CD8-positive, alpha-beta memory T cell (primary cell): ENCODE results near the gene SEMA6A. TPM values are rescaled to one million over a fixed set of nuclear protein-coding genes. Genes with fewer than 3 reads are reported as not detected.

Source experiments
- CTCF ChIA-PET: fragments of 350-600 bp; sonication (Branson Sonifier 250); formaldehyde crosslinking; loops from one replicate; lab custom pipeline; 2021; ENCODE audit warnings: antibody characterized with exemption; lab: Charles Lee
- POLR2A ChIA-PET: fragments of 350-600 bp; sonication (Branson Sonifier 250); formaldehyde crosslinking; loops from one replicate; lab custom pipeline; 2021; ENCODE audit warnings: antibody characterized with exemption; lab: Charles Lee
- DNase-seq, 5 donors: peaks; one replicate each; pipeline versions ENCODE4 v3.0.0 to v3.0.0-alpha.2; 2020 to 2022; ENCODE audit warnings: mixed read lengths in 1 of 5
- H3K27ac ChIP-seq: one replicate; pipeline ENCODE4 v1.7.0; 2013; ENCODE audit warnings: low read depth, mild to moderate bottlenecking, low read length, moderate library complexity
- H3K27me3 ChIP-seq: 2 replicates; pipeline ENCODE4 v1.7.0; 2013; ENCODE audit warnings: low read length, mild to moderate bottlenecking; ENCODE audit not compliant: insufficient read depth, poor library complexity, severe bottlenecking
- H3K36me3 ChIP-seq: 2 replicates; pipeline ENCODE4 v1.7.0; 2013; ENCODE audit warnings: mild to moderate bottlenecking, low read length, moderate library complexity; ENCODE audit not compliant: insufficient read depth
- H3K4me1 ChIP-seq: 2 replicates; pipeline ENCODE4 v1.7.0; 2013; ENCODE audit warnings: mild to moderate bottlenecking, low read length, moderate library complexity; ENCODE audit not compliant: insufficient read depth
- H3K4me3 ChIP-seq: 2 replicates; pipeline ENCODE4 v1.7.0; 2013; ENCODE audit warnings: mild to moderate bottlenecking, low read length
- H3K9me3 ChIP-seq: 2 replicates; pipeline ENCODE4 v1.7.0; 2013; ENCODE audit warnings: mild to moderate bottlenecking, low read length
- H3K27ac Mint-ChIP-seq, 8 donors: one replicate each; pipeline ENCODE4 v1.8.0; 2020 to 2021; ENCODE audit warnings: mixed read lengths in 8 of 8, mild to moderate bottlenecking in 6 of 8, inconsistent platforms in 3 of 8, moderate library complexity in 3 of 8
- H3K27me3 Mint-ChIP-seq, 2 donors: one replicate each; pipeline ENCODE4 v1.8.0; 2020 to 2021; ENCODE audit warnings: mixed read lengths in 2 of 2, mild to moderate bottlenecking in 1 of 2, moderate library complexity in 1 of 2
- H3K36me3 Mint-ChIP-seq, 3 donors: one replicate each; pipeline ENCODE4 v1.8.0; 2020 to 2021; ENCODE audit warnings: mixed read lengths in 3 of 3, inconsistent platforms in 1 of 3, mild to moderate bottlenecking in 1 of 3
- H3K4me1 Mint-ChIP-seq, 3 donors: one replicate each; pipeline ENCODE4 v1.8.0; 2020 to 2021; ENCODE audit warnings: mixed read lengths in 3 of 3, inconsistent platforms in 1 of 3, mild to moderate bottlenecking in 1 of 3
- H3K4me3 Mint-ChIP-seq, 7 donors: one replicate each; pipeline ENCODE4 v1.8.0; 2020 to 2021; ENCODE audit warnings: mixed read lengths in 7 of 7, mild to moderate bottlenecking in 6 of 7, moderate library complexity in 4 of 7, inconsistent platforms in 2 of 7
- H3K9me3 Mint-ChIP-seq, 5 donors: one replicate each; pipeline ENCODE4 v1.8.0; 2020 to 2022; ENCODE audit warnings: mixed read lengths in 5 of 5, mild to moderate bottlenecking in 3 of 5, moderate library complexity in 2 of 5, inconsistent platforms in 1 of 5
- polyA plus RNA-seq: library from polyadenylated mRNA; unstranded; fragments of 300-500 nt; fragmentation: Illumina TruSeq; gene quantifications from one replicate; pipeline ENCODE4 v1.2.3, GENCODE V29; 2021
- total RNA-seq, 2 experiments: library from RNA; stranded (reverse); gene quantifications; one replicate each; pipeline ENCODE4 v1.2.3, GENCODE V29; 2021

Gene SEMA6A
- total and polyA plus RNA-seq, 3 experiments from 2014 or later: 0.49 TPM; not detected in 2

DNA sequence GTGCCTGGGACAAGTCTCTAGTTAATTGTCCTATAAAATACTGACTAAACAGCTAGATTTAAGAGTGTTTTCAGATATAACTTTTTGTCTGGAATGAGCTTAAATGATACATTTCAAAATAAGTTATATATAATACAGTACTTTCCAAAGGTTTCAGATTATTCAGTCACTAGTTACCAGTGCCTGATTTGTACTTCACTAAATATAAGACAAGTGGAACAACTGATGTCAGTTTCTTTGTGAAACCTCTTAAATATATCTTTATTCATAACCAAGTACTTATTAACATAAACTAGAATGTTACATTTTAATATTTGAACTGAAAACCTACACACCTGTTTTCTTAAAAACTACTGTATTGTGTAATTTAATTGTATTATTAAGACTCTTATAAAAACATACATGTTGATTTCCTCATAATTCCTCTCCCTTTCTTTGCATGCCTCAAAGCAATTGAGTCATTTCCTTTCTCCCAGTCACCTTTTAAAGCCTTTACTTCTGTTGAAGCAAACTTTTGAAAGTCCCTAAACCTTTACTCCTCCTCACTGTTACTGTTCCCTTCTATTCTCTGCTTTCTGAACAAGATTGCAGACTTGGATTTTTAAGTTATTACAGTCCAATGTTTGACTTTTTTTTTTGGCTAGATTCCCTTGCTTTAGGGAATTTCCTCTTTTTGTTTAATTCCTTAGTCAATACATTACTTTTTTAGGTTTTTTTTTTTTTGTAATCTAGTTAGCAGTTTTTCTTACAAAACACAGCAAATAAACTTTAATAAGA, 8.7 kb upstream of the SEMA6A start:
- DNase-seq: no peak
- POLR2A ChIA-PET: no interaction called here
- Histone ChIP-seq H3K4me1 (no peaks in the 10 kb centered on the region), H3K9me3 (no peaks in the 10 kb centered on the region), H3K27ac (no peak overlapping the region), H3K27me3 (no peaks in the 10 kb centered on the region), H3K36me3 (no peaks in the 10 kb centered on the region), H3K4me3 (no peak overlapping the region)
- H3K36me3 Mint-ChIP-seq: peaks cover 0 to 1% (median 0%) of the 10 kb centered on the region in 3 donors
- CTCF ChIA-PET: no interaction called here
- H3K4me3 Mint-ChIP-seq: no peak overlapping the region
- no peak overlapping the region for H3K27ac Mint-ChIP-seq
- H3K27me3 Mint-ChIP-seq: peaks cover 2 to 48% of the 10 kb centered on the region in 2 donors
- peaks cover 0 to 7% (median 6%) of the 10 kb centered on the region in 5 donors for H3K9me3 Mint-ChIP-seq
- H3K4me1 Mint-ChIP-seq: no peaks in the 10 kb centered on the region

DNA sequence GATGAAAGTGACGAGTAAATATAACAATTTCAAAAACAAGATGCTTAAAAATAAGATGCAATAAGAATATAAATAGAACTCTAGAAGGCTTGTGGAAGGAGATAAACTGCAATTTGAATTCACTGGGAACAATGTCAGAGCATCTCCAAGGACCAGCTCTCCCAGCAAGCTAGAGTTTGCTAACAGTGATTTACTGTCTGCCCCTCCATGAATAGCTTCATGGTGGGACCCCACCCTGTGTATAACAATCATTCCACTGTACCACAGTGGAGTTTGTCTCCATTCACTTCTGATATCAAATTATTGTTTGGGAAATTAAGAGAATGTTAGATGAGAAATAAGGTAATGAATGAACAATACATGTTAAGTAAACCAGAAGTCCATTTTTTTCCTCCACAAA, 7.3 kb upstream of the SEMA6A start:
- ChIA-PET POLR2A (no interaction called here), CTCF (no interaction called here)
- H3K36me3 ChIP-seq: no peaks in the 10 kb centered on the region
- no peaks in the 10 kb centered on the region for H3K9me3 ChIP-seq
- no peak for DNase-seq
- H3K4me1 ChIP-seq: no peaks in the 10 kb centered on the region
- no peaks in the 10 kb centered on the region for H3K27me3 ChIP-seq
- H3K27me3 Mint-ChIP-seq: peaks cover 4 to 53% of the 10 kb centered on the region in 2 donors
- no peaks in the 10 kb centered on the region for H3K4me1 Mint-ChIP-seq
- H3K36me3 Mint-ChIP-seq: peaks cover 0 to 1% (median 0%) of the 10 kb centered on the region in 3 donors
- no peak overlapping the region for H3K27ac Mint-ChIP-seq
- peaks cover 0 to 7% (median 6%) of the 10 kb centered on the region in 5 donors for H3K9me3 Mint-ChIP-seq
- H3K4me3 ChIP-seq: no peak overlapping the region
- no peak overlapping the region for H3K4me3 Mint-ChIP-seq
- no peak overlapping the region for H3K27ac ChIP-seq

DNA sequence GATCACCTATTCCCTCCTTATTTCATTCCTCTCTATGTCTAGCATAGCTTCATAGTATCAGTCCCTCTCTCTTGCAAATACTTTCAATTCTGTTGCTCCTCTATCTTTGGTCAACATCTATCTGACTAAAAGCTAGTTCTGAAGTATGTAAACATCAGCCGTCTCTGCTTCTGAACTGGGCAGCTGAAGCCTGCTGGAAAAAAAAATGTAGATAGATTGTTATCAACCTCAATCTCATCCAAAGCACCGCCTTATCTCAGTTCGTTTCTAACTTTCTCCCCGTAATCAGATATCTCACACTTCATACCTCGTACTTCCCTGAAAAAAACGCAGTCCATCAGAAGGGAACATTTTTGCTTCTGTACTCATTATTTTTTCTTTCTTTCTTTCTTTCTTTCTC, 4.5 kb upstream of the SEMA6A start:
- Mint-ChIP-seq H3K27ac (no peak overlapping the region), H3K36me3 (no peaks in the 10 kb centered on the region), H3K4me1 (peaks cover 9 to 17% (median 11%) of the 10 kb centered on the region in 3 donors), H3K9me3 (peaks cover 0 to 7% (median 3%) of the 10 kb centered on the region in 5 donors), H3K27me3 (peaks cover 17 to 54% of the 10 kb centered on the region in 2 donors), H3K4me3 (no peak overlapping the region)
- Histone ChIP-seq H3K4me3 (no peak overlapping the region), H3K27ac (no peak overlapping the region), H3K9me3 (no peaks in the 10 kb centered on the region), H3K27me3 (peaks cover 5% of the 10 kb centered on the region), H3K4me1 (no peaks in the 10 kb centered on the region), H3K36me3 (no peaks in the 10 kb centered on the region)
- CTCF ChIA-PET: no interaction called here
- POLR2A ChIA-PET: no interaction called here
- DNase-seq: no peak

DNA sequence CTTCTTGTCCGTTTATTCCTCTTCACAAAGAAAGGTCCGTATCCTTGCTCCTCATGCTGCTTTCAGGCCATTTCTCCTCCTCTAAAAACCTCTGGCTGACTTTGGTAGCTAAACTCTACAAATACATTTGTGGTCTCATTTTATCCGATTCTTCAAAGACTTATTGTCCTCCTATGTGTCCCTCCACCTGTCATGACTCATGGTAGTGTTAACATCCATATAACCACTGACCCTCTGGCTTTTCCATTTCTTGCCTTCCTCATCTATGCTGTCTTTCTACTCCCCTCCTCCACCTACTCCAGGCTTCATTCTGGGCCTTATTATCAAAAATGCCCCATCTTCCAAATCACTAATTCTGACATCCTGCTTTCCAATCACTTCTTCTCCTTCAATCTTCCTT, 4.1 kb upstream of the SEMA6A start:
- H3K36me3 ChIP-seq: no peaks in the 10 kb centered on the region
- H3K27ac ChIP-seq: no peak overlapping the region
- CTCF ChIA-PET: no interaction called here
- Mint-ChIP-seq H3K27me3 (peaks cover 18 to 51% of the 10 kb centered on the region in 2 donors), H3K4me1 (peaks cover 10 to 18% (median 11%) of the 10 kb centered on the region in 3 donors), H3K27ac (no peak overlapping the region), H3K36me3 (no peaks in the 10 kb centered on the region), H3K4me3 (no peak overlapping the region), H3K9me3 (peaks cover 0 to 7% (median 3%) of the 10 kb centered on the region in 5 donors)
- POLR2A ChIA-PET: no interaction called here
- H3K4me1 ChIP-seq: no peaks in the 10 kb centered on the region
- H3K9me3 ChIP-seq: no peaks in the 10 kb centered on the region
- no peak for DNase-seq
- H3K27me3 ChIP-seq: peaks cover 7% of the 10 kb centered on the region
- H3K4me3 ChIP-seq: no peak overlapping the region

DNA sequence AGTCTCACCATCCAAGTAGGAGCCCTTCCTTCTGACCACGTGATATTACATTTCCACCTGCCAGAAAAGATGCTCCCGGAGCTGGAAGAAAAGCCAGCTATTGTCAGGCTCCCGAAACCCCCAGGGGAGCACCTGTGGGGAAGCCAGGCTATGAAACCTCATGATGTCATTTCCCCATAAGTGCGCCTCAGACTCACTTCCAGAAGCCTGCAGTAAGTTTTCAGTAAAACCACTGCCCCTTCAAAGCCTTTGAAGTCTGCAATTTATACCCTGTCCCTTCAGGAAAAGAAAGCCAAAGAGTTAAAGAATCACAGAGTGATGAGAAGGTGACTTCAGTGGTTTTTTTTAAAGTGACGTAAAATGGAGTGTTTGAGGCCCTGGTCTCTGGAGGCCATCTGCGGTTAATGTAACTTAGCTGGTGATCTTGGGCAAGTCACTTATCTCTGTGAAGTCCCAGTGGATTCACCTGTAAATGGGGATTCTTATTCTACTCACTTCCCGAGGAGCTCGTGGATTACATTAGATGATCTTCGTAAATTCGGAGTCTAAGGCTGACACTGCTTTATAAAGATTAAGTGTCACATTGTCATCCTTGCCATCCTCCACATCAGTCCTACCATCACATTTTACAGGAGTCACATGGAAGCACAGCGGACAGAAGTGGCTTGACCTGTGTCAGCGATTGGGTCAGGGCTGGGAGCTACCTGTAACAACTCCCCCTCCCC, 2.6 kb upstream of the SEMA6A start:
- H3K36me3 ChIP-seq: no peaks in the 10 kb centered on the region
- H3K4me1 Mint-ChIP-seq: peaks cover 11 to 23% (median 13%) of the 10 kb centered on the region in 3 donors
- peaks cover 0 to 7% (median 3%) of the 10 kb centered on the region in 5 donors for H3K9me3 Mint-ChIP-seq
- no peak overlapping the region for H3K27ac ChIP-seq
- H3K9me3 ChIP-seq: no peaks in the 10 kb centered on the region
- peaks cover 21 to 65% of the 10 kb centered on the region in 2 donors for H3K27me3 Mint-ChIP-seq
- ChIA-PET POLR2A (no interaction called here), CTCF (no interaction called here)
- H3K4me3 ChIP-seq: no peak overlapping the region
- H3K4me1 ChIP-seq: no peaks in the 10 kb centered on the region
- H3K4me3 Mint-ChIP-seq: no peak overlapping the region
- H3K27me3 ChIP-seq: peaks cover 12% of the 10 kb centered on the region
- H3K36me3 Mint-ChIP-seq: no peaks in the 10 kb centered on the region
- DNase-seq: no peak
- no peak overlapping the region for H3K27ac Mint-ChIP-seq

DNA sequence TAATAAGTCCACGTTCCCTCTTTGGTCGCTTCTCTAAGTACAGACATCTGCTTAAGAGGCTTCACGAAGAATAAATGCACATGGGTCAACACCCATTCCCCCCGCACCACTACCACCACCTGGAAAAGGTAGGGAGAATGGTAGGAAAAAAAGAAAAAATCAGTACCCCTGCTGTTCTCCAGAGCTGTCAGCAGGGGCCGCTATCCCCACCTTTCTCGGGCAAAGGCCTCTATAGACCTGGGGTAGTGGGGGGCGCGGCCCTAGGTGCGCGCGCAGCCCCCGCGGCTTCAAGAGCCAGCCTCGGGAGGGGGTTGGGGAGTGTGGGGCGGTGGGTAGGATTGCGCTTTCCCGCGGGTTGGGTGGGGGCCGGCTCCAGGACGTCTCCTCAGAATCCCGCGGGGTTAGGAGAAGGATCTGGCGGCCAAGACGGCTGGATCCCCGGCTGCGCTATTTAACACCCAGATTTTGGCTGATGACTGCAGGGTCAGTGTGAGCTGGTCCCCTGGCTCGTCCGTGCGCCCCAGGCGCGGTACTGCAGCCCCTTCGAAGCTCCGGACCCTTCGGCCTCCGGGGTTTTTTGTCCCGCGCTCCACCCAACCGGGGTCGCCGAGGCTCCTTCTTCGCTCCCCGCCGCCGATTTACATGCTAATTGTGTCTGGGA, 1.6 kb upstream of the SEMA6A start:
- no peak for DNase-seq
- H3K27me3 Mint-ChIP-seq: peaks cover 24 to 71% of the 10 kb centered on the region in 2 donors
- POLR2A ChIA-PET: no interaction called here
- no peaks in the 10 kb centered on the region for H3K36me3 Mint-ChIP-seq
- no peak overlapping the region for H3K4me3 ChIP-seq
- H3K27me3 ChIP-seq: peaks cover 17% of the 10 kb centered on the region
- no peak overlapping the region for H3K27ac Mint-ChIP-seq
- H3K27ac ChIP-seq: no peak overlapping the region
- H3K4me3 Mint-ChIP-seq: no peak overlapping the region
- peaks cover 0 to 7% (median 3%) of the 10 kb centered on the region in 5 donors for H3K9me3 Mint-ChIP-seq
- H3K9me3 ChIP-seq: no peaks in the 10 kb centered on the region
- peaks cover 11 to 23% (median 13%) of the 10 kb centered on the region in 3 donors for H3K4me1 Mint-ChIP-seq
- no peaks in the 10 kb centered on the region for H3K4me1 ChIP-seq
- CTCF ChIA-PET: no interaction called here
- H3K36me3 ChIP-seq: no peaks in the 10 kb centered on the region

DNA sequence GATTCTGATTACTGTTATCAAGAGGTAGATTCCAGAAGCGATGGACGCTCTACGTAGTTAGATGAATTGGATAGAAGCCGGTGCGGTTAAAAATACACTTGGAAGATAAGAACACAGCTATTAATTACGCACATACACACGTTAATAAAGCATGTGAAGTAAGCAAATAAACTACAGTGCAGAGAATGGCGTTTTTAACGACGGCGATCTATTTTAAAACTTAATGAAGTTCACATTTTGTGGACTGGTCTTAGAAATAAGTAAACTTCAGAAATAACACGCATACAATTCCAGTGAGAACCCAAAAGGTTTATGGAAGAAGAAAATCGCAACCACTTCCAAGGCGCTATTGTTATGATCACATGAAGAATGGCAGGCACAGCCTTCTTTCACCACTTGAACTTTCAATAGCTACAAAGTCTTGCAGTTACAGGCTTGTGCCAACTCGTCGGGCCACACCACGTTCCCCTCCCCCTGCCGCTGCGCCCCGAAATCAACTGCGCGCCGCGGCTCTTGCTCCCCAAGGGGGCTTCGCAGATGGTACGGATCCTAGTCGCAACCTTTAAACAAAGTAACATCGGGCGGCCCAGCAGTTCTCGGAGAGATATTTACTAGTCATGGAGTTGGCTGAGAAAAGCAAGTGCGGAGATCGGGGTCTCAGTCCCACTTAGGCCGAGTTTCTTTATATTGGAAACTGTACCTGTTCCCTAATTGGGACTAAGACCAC, 866 bp upstream of the SEMA6A start:
- POLR2A ChIA-PET: no interaction called here
- CTCF ChIA-PET: no interaction called here

More for the DNA sequence above, 866 bp upstream of the SEMA6A start:
- H3K4me3 Mint-ChIP-seq: peak overlapping the region in 4 of 7 donors; percentile 21 to 61 (median 44)
- no peak overlapping the region for H3K27ac Mint-ChIP-seq
- peaks cover 0 to 9% (median 3%) of the 10 kb centered on the region in 5 donors for H3K9me3 Mint-ChIP-seq
- H3K4me3 ChIP-seq: no peak overlapping the region
- DNase-seq: no peak
- H3K36me3 ChIP-seq: no peaks in the 10 kb centered on the region
- peaks cover 11 to 23% (median 13%) of the 10 kb centered on the region in 3 donors for H3K4me1 Mint-ChIP-seq
- H3K4me1 ChIP-seq: no peaks in the 10 kb centered on the region
- H3K9me3 ChIP-seq: no peaks in the 10 kb centered on the region
- peaks cover 24 to 74% of the 10 kb centered on the region in 2 donors for H3K27me3 Mint-ChIP-seq
- no peaks in the 10 kb centered on the region for H3K36me3 Mint-ChIP-seq
- H3K27ac ChIP-seq: no peak overlapping the region
- H3K27me3 ChIP-seq: peaks cover 17% of the 10 kb centered on the region
